GM18870 (cell line): Measurements from ENCODE around the gene PRKAR1B.

Source experiments
- ATAC-seq: cut with Tn5 transposase; IDR thresholded peaks from one replicate; pipeline ENCODE4 v1.9.1; 2021; ENCODE audit warnings: moderate library complexity; ENCODE audit not compliant: unreplicated experiment

PRKAR1B gene

DNA sequence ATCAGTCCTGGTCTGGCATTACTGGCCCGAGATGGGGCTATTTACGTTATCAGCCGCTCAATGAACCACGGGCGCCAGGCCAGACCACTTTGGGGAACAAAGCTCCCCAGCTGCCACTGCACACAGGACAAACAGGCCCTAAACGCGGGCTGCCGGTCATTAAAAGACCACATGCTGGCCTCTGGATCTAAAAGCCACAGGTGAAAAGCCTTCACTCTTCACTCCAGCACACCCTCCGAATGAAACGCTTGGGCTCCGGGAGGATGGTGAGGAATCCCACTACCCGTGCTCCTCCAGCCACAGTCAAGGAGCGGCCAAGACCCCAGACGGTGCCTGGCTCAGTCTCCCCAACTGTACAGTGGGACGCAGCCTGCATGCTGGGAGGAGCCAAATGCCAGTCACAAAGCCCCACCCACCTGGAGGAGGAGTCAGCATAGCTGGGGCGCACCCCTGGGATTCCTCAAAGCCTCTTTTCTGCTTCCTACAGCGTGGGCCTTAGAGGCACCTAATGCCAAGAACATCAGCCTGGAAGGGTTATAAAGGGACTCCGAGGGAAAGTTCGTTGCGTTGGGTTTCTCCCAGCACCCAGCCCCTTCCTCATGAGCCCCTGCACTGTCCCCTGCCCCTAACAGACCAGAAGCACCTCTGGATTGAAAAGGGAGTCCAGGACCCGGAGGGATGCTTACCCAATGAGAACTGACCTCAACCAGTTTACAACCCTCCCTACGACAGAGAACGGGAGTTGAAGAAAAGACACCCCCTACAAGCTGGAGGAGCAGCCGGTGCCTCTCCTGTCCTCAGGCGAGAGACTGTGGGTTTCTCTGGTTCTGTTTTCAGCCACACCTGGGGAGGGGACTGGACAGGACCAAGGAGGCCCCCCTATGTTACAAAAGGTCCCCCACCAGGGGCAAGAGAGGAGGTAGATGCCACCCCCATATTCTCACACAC is 212.2 kb downstream of the PRKAR1B start:
- ATAC-seq, result no peak

- ATAC-seq, result no peak
Observed at GRCh38 chr7:514242-514641, 212.8 kb downstream of the PRKAR1B start.

- ATAC-seq, result no peak
Observed at GRCh38 chr7:513521-514166, 213.4 kb downstream of the PRKAR1B start.

DNA sequence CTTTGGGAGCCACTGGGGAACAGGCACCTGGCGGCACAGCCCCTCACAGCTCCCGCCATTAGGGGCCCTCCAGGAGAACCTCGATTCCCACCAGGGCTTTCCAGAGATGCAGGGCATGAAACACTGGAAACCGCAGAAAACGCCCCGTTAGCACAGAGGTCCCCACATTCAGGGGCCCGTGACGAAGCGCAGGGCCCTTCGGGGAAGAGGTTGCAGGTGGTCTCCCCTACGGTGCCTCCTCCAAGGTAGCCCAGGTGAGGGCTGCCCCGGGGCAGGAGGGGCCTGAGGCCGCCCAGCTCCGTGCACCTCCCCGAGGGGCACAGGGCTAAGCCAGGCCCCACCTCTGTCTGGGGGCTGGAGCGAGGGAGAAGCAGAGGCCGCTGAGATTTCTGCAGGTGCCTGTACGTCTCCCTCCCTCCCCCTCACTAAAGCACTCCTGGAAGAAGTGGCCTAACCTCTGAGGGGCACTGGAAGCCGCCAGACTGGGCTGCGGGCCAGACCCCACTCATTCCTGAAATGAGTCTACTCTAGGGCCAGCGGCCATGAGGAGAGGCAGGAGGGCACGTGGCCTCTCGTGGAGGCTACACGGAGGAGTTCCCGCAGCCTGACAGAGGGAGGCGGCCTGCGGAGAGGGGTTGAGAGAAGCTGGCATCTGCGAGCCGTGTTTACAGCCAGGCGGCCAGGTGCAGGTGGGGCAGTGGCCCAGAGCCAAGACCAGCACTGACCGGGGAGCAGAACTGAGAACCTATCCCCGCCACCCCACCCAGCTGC is 214.4 kb downstream of the PRKAR1B start:
- no peak for ATAC-seq

GRCh38 chr7:512146-512510 is 215.0 kb downstream of the PRKAR1B start:
- no peak for ATAC-seq

DNA sequence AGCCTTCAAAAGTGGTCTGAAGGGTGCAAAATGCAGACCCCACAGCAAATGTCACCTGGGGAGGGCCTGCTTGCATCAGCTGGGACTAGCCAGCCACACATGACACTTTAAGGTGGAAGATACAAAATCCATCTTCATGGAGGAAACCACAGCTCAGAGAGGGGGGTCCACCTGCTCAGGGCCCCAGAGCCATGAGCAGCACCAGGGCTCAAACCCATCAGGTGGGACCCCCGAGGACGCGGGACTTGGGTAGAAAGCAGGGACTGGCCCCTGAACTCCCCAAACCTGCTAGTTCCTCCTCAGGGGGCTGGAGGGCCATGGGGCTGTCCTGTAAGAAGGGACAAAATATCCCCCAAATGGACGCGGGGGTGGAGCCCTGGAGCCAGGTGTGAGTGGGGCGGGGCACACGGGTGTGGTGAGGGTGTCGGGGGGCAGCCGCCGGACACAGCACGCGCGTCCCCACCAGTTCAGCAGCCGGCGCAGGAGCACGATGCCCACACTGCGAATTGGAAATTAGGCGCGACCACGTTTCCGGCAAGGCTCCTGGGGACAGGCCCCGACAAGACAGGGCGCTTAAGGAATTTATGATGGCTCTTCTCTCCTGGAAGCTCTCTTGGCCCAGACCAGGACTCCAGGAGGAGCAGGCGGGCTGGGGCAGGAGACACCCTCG is 215.5 kb downstream of the PRKAR1B start:
- no peak for ATAC-seq

DNA sequence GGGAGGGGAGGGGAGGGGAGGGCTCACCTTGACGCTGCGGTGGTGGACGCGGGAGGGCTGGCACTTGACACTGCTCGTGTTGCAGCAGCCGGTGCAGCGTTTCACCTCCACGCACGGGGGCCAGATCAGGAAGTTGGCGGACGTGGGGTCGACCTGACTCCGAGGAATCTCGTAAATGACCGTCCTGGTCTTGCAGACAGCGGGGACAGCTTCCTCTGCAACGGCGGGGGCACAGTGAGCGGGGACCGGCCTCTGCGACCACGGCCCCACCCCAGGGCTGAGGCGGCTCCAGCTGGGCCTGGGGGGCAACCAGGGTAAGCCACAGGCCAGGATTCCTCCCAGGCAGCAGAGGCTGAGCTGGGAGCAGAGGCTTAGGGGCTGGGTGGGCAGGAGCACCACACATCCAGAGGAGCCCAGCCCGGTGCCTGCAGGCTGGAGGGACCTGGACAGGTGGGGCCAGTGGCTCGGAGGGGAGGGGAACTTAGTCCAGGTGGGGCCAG is 216.2 kb downstream of the PRKAR1B start:
- ATAC-seq, result no peak

GRCh38 chr7:510131-510481 is 217.0 kb downstream of the PRKAR1B start:
- no peak for ATAC-seq

GRCh38 chr7:509426-510130 is 217.5 kb downstream of the PRKAR1B start:
- ATAC-seq, result no peak

DNA sequence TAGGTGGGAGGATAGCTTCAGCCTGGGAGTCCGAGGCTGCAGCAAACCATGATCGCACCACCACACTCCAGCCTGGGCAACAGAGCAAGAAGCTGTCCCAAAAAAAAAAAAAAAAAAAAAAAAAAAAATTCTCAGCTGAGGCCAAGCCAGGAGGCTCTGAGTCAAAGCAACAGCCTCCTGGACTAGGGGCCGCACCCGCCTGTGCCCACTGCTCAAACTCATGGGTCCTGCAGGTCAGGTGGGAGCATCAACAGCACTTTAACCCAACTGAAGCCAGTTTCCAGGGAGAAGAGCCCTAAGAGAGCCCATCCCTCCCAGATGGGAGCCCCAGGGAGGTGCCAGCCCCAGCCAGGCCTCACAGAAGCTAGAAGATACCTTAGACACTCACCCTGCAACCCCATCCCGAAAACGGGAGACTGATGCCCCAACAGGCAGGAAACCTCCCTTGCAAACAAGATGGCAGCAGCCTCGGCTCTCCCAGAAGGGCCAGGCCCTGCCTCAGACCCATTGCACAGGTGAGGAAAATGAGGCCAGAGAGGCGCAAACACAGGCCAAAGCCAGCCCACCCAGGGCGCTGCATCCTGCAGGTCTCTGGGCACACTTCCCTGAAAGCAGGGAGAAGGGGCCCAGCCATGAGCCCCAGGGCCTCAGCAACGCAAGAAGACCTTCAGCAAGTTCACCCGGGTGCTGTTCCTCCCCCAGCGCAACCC is 218.5 kb downstream of the PRKAR1B start:
- no peak for ATAC-seq

DNA sequence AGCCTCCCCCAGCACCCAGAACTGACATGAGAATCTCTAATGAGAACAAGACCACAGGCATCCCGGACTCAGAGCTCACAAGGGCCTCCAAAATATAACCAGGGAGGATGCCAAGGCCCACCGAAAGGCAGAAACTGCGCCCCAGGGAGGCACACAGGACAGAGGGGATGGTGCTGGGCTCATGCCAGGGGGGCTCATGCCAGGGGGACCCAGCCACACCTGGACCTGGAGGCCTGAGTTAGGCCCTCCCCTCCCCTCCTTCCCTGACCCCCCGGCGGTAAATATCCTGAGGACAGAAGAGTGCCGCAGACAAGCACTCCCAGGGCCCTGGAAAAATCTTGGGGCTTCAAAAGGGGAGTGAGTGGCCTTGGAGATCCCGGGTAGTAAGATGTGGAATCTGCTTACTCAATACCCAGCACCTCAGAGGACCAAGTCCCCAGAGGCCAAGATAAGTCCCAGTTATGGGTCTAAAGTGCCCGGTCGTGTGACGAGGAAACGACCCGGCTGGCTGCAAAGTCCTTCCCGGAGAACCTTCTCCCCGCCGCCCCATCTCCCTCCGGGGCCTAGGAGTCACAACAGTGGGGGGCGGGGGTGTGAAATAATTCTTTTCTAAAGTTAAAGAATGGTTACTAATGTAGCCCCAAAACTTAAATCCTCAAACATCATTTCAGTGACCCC is 219.3 kb downstream of the PRKAR1B start:
- ATAC-seq, result no peak

- no peak for ATAC-seq
Observed at GRCh38 chr7:506921-507622, 220.0 kb downstream of the PRKAR1B start.

DNA sequence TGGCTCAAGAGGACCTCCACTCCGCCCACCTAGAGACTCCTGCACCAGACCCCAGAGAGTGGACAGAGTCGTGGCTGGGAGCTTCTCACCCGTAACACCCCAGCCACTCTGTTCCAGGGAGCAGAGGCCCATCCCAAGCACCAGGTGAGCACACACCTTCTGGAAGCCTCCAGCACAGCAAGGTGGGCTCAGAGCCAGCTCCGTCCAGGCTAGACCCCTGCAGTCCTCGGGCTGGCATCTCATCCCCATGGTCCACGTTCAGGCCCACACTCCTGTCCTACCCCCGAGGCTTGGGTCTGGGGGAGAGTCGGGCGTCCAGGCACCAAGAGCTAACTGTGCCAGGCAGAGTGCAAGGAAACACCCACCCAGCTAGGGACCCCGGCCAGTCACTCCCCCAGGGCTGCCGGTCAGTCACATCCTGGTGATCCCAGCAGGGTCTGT is 220.7 kb downstream of the PRKAR1B start:
- no peak for ATAC-seq

- ATAC-seq, result no peak
Observed at GRCh38 chr7:505171-505570, 221.9 kb downstream of the PRKAR1B start.

GRCh38 chr7:504221-505111 is 222.6 kb downstream of the PRKAR1B start:
- ATAC-seq, result no peak

GRCh38 chr7:503575-504111 is 223.4 kb downstream of the PRKAR1B start:
- ATAC-seq, result no peak

GRCh38 chr7:502296-502695 is 224.8 kb downstream of the PRKAR1B start:
- ATAC-seq, result no peak
